K562 (cell line): ENCODE measurements around the gene SPEG. TPM values are rescaled to one million over a fixed set of nuclear protein-coding genes. Genes with fewer than 3 reads are reported as not detected.
A peak's percentile ranks its signal among the peaks of the same experiment; 100 is the strongest.

Experiments
- CREM ChIP-seq: IDR thresholded peaks from 2 replicates; pipeline ENCODE4 v1.6.1; 2014; ENCODE audit warnings: antibody characterized with exemption, low read depth
- CSDE1 ChIP-seq, 2 experiments: fragments of 450-650 bp; IDR thresholded peaks; 2 replicates each; pipeline ENCODE4 v1.6.1; 2016; ENCODE audit warnings: mild to moderate bottlenecking in 1 of 2
- GABPB2 ChIP-seq: fragments of 250-450 bp; sonication (Bioruptor Pico); conservative IDR thresholded peaks from 2 replicates; pipeline ENCODE4 v1.5.1; 2021; ENCODE audit warnings: mild to moderate bottlenecking
- HLTF ChIP-seq: fragments of 450-650 bp; IDR thresholded peaks from 2 replicates; pipeline ENCODE4 v1.6.1; 2016
- PATZ1 ChIP-seq: fragments of 250-450 bp; sonication (Bioruptor Pico); IDR thresholded peaks from 2 replicates; pipeline ENCODE4 v1.5.0; 2020; ENCODE audit warnings: mild to moderate bottlenecking, borderline replicate concordance
- ZNF592 ChIP-seq: fragments of 450-650 bp; IDR thresholded peaks from 2 replicates; pipeline ENCODE4 v1.6.1; 2017; ENCODE audit warnings: antibody characterized with exemption, mild to moderate bottlenecking
- polyA plus RNA-seq, 8 experiments: library from polyadenylated mRNA; depleted of rRNA in 4 of 8; stranded (reverse) in 5 of 8; unstranded in 3 of 8; fragments of >200 nt; fragmentation: Nextera tagmentation in 2 of 8; fragmentation: Illumina TruSeq in 1 of 8; extraction: Ambion mirVana in 2 of 8; extraction: Trizol in 1 of 8; gene quantifications; 2 replicates each; pipeline versions ENCODE4 v1.2.1 to v1.2.3, GENCODE V29; 2011 to 2014; ENCODE audit warnings: inconsistent platforms in 1 of 8, missing spikeins in 1 of 8
- total RNA-seq, 7 experiments: library from RNA; depleted of rRNA in 6 of 7; stranded (reverse); fragments of >200 nt in 6 of 7; fragmentation: Illumina TruSeq in 2 of 7; extraction: Trizol in 2 of 7; gene quantifications; 2 replicates each; pipeline versions ENCODE4 v1.2.1 to v1.2.3, GENCODE V29; 2011 to 2021; ENCODE audit warnings: low replicate concordance in 1 of 7
- TF ChIP-seq, protein P1 (sequence below), 2 experiments: fragments of 450-650 bp; IDR thresholded peaks; 2 replicates each; pipeline ENCODE4 v1.6.1; 2016; ENCODE audit warnings: mild to moderate bottlenecking in 2 of 2, borderline replicate concordance in 1 of 2, low read depth in 1 of 2, moderate library complexity in 1 of 2
- TF ChIP-seq, protein P2 (sequence below): IDR thresholded peaks from 3 replicates; pipeline ENCODE4 v1.6.1; 2011; ENCODE audit warnings: borderline replicate concordance, mild to moderate bottlenecking, moderate library complexity; ENCODE audit not compliant: insufficient read length; ENCODE audit errors: extremely low read depth

Gene SPEG
- total and polyA plus RNA-seq, 9 of the 15 experiments (the other 6 are each of a cell fraction or from before 2014, with no cell fraction given), result 0.49 to 8.7 (median 3.0) TPM

GRCh38 chr2:219459460-219460311, 25.0 kb downstream of the SPEG start (continued):
- TF ChIP-seq, protein P1, sequence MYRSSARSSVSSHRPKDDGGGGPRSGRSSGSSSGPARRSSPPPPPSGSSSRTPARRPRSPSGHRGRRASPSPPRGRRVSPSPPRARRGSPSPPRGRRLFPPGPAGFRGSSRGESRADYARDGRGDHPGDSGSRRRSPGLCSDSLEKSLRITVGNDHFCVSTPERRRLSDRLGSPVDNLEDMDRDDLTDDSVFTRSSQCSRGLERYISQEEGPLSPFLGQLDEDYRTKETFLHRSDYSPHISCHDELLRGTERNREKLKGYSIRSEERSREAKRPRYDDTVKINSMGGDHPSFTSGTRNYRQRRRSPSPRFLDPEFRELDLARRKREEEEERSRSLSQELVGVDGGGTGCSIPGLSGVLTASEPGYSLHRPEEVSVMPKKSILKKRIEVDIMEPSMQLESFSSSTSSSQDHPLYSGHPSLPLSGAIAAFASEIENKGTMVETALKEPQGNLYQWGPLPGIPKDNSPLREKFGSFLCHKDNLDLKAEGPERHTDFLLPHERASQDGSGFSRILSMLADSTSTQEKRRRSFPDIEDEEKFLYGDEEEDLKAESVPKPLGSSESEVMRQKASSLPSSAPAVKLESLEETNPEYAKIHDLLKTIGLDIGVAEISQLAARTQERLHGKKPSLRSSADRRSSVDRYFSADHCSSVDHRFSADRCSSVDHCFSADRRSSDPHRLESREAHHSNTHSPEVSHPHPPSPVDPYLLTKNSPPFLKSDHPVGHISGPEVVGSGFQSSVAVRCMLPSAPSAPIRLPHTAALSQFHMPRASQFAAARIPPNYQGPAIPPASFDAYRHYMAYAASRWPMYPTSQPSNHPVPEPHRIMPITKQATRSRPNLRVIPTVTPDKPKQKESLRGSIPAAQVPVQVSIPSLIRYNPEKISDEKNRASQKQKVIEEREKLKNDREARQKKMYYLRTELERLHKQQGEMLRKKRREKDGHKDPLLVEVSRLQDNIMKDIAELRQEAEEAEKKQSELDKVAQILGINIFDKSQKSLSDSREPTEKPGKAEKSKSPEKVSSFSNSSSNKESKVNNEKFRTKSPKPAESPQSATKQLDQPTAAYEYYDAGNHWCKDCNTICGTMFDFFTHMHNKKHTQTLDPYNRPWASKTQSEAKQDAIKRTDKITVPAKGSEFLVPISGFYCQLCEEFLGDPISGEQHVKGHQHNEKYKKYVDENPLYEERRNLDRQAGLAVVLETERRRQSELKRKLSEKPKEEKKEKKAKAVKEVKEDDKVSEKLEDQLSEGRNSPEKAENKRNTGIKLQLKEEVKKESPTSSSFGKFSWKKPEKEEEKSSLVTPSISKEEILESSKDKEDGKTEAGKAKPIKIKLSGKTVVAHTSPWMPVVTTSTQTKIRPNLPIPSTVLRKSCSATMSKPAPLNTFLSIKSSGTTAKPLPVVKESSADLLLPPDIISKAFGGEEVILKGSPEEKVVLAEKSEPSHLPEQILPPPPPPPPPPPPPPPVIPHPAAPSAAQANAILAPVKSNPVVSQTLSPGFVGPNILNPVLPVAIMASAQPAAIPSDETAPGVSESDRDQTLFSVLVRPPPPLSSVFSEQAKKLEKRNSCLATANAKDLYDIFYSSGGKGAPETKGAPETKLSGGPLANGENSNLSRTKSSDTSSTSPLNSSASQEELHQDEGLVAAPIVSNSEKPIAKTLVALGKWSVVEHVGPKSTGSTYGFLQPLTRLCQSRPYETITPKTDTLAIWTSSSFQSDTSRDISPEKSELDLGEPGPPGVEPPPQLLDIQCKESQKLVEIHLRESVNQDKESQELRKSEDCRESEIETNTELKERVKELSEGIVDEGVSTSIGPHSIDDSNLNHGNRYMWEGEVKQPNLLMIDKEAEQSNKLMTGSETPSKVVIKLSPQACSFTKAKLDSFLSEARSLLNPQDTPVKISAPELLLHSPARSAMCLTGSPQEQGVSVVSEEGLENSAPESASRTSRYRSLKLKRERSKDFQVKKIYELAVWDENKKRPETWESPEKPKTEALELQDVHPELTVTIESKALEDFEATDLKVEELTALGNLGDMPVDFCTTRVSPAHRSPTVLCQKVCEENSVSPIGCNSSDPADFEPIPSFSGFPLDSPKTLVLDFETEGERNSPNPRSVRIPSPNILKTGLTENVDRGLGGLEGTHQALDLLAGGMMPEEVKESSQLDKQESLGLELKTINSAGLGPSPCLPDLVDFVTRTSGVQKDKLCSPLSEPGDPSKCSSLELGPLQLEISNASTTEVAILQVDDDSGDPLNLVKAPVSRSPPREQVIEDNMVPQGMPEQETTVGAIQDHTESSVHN (IDR thresholded peaks at IDR 0.05; ENCODE audit: borderline replicate concordance in 1 of 2, low read depth in 1 of 2), result no peak
- TF ChIP-seq PATZ1 (CRISPR knock-in tag) (no peak), CSDE1 (IDR thresholded peaks at IDR 0.05) (no peak), CREM (0 out of 2 replicates have a peak, but pooled peaks have one; percentile 8), GABPB2 (no peak), HLTF (no peak), ZNF592 (peak; percentile 37)
- TF ChIP-seq, protein P2, sequence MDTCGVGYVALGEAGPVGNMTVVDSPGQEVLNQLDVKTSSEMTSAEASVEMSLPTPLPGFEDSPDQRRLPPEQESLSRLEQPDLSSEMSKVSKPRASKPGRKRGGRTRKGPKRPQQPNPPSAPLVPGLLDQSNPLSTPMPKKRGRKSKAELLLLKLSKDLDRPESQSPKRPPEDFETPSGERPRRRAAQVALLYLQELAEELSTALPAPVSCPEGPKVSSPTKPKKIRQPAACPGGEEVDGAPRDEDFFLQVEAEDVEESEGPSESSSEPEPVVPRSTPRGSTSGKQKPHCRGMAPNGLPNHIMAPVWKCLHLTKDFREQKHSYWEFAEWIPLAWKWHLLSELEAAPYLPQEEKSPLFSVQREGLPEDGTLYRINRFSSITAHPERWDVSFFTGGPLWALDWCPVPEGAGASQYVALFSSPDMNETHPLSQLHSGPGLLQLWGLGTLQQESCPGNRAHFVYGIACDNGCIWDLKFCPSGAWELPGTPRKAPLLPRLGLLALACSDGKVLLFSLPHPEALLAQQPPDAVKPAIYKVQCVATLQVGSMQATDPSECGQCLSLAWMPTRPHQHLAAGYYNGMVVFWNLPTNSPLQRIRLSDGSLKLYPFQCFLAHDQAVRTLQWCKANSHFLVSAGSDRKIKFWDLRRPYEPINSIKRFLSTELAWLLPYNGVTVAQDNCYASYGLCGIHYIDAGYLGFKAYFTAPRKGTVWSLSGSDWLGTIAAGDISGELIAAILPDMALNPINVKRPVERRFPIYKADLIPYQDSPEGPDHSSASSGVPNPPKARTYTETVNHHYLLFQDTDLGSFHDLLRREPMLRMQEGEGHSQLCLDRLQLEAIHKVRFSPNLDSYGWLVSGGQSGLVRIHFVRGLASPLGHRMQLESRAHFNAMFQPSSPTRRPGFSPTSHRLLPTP, result no peak
